Fibroblast of lung (primary cell): ENCODE results near the gene PIK3R4. TPM values are rescaled to one million over a fixed set of nuclear protein-coding genes. Genes with fewer than 3 reads are reported as not detected.

Experiments
- DNase-seq, 2 donors: peaks; one replicate each; pipeline versions ENCODE4 v3.0.0 to v3.0.0-alpha.2; 2010; ENCODE audit warnings: low read depth in 2 of 2
- H2AFZ ChIP-seq: 2 replicates; pipeline ENCODE4 v1.5.1; 2012; ENCODE audit warnings: low read length, control low read depth, inconsistent platforms
- H3K27ac ChIP-seq: 2 replicates; pipeline ENCODE4 v1.5.1; 2011; ENCODE audit warnings: low read length, control low read depth; ENCODE audit not compliant: insufficient read depth
- H3K27me3 ChIP-seq: 2 replicates; pipeline ENCODE4 v1.5.1; 2011; ENCODE audit warnings: mild to moderate bottlenecking, low read length; ENCODE audit not compliant: control insufficient read depth, insufficient read depth
- H3K36me3 ChIP-seq: 2 replicates; pipeline ENCODE4 v1.5.1; 2011; ENCODE audit warnings: low read length; ENCODE audit not compliant: control insufficient read depth, insufficient read depth
- H3K4me1 ChIP-seq: 2 replicates; pipeline ENCODE4 v1.5.1; 2011; ENCODE audit warnings: low read length; ENCODE audit not compliant: control insufficient read depth, insufficient read depth; ENCODE audit errors: extremely low read depth
- H3K4me2 ChIP-seq: 2 replicates; pipeline ENCODE4 v1.5.1; 2011; ENCODE audit warnings: low read length, control low read depth; ENCODE audit not compliant: insufficient read depth; ENCODE audit errors: extremely low read depth
- H3K4me3 ChIP-seq, 4 experiments: fragments of 200-600 bp in 1 of 4; sonication (generic) in 1 of 4; replicated peaks in 1 of 4; 2 replicates each; pipeline ENCODE4 v1.5.1; 2011 to 2016; ENCODE audit warnings: low read length in 4 of 4, low read depth in 3 of 4, mild to moderate bottlenecking in 3 of 4, control low read depth in 2 of 4, inconsistent platforms in 1 of 4, mixed read lengths in 1 of 4; ENCODE audit not compliant: insufficient read depth in 1 of 4; ENCODE audit errors: control extremely low read depth in 1 of 4
- H3K79me2 ChIP-seq: 2 replicates; pipeline ENCODE4 v1.5.1; 2012; ENCODE audit warnings: mild to moderate bottlenecking, low read length, inconsistent platforms; ENCODE audit not compliant: control insufficient read depth, insufficient read depth
- H3K9ac ChIP-seq: 2 replicates; pipeline ENCODE4 v1.5.1; 2011; ENCODE audit warnings: mild to moderate bottlenecking, low read length, control low read depth; ENCODE audit not compliant: insufficient read depth
- H3K9me3 ChIP-seq: 2 replicates; pipeline ENCODE4 v1.5.1; 2012; ENCODE audit warnings: low read depth, low read length; ENCODE audit not compliant: control insufficient read depth, insufficient read depth
- H4K20me1 ChIP-seq: 2 replicates; pipeline ENCODE4 v1.5.1; 2011; ENCODE audit warnings: low read length; ENCODE audit not compliant: control insufficient read depth, insufficient read depth; ENCODE audit errors: extremely low read depth
- EZH2 ChIP-seq: IDR thresholded peaks from 2 replicates; pipeline ENCODE4 v1.5.1; 2012; ENCODE audit warnings: low read length, control low read depth, mild to moderate bottlenecking; ENCODE audit errors: missing control alignments
- polyA plus RNA-seq, 2 donors: library from polyadenylated mRNA; depleted of rRNA in 1 of 2; stranded (reverse) in 1 of 2; unstranded in 1 of 2; fragments of >200 nt; gene quantifications; 2 replicates each; pipeline ENCODE4 v1.2.1, GENCODE V29; 2011 to 2012; ENCODE audit warnings: missing spikeins in 1 of 2
- total RNA-seq: library from RNA; depleted of rRNA; stranded (reverse); fragments of >200 nt; gene quantifications from 2 replicates; pipeline ENCODE4 v1.2.1, GENCODE V29; 2014
- TF ChIP-seq, protein P1 (sequence below), 2 donors: IDR thresholded peaks in 1 of 2; conservative IDR thresholded peaks in 1 of 2; 1 replicate in 1 of 2; 2 replicates in 1 of 2; pipeline ENCODE4 v1.5.1; 2011 to 2012; ENCODE audit warnings: low read length in 2 of 2, control low read depth in 1 of 2, inconsistent platforms in 1 of 2, low read depth in 1 of 2, mild to moderate bottlenecking in 1 of 2

PIK3R4 gene
- total and polyA plus RNA-seq, 2 donors (not counting 1 experiment from before 2014, with no cell fraction given): 33.4 to 44.6 TPM

DNA sequence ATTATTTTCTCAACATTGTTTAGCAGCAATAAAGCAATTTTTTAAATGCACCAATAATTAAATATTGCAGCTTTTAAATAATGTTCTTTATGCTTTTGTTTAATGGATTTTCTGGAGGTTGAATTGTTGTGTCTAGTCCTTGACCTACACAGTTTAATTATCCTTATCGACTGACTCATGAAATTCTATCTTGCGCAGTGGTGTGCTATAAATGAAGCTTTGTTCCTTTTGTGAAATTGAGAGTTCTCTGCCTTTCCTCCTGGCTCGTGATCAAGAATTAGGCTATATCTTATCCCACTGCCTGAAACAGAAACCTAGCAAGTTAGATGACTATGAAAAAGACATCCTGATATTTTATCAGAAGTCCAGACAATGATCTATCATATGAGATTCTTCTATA lies 37.0 kb upstream of the PIK3R4 start:
- H3K9ac ChIP-seq: no peak overlapping the region
- no peaks in the 10 kb centered on the region for H3K27me3 ChIP-seq
- peak in 1 of 2 donors; percentile 49 for DNase-seq
- no peak overlapping the region for H2AFZ ChIP-seq
- no peaks in the 10 kb centered on the region for H4K20me1 ChIP-seq
- no peaks in the 10 kb centered on the region for H3K4me1 ChIP-seq
- TF ChIP-seq, protein P1, sequence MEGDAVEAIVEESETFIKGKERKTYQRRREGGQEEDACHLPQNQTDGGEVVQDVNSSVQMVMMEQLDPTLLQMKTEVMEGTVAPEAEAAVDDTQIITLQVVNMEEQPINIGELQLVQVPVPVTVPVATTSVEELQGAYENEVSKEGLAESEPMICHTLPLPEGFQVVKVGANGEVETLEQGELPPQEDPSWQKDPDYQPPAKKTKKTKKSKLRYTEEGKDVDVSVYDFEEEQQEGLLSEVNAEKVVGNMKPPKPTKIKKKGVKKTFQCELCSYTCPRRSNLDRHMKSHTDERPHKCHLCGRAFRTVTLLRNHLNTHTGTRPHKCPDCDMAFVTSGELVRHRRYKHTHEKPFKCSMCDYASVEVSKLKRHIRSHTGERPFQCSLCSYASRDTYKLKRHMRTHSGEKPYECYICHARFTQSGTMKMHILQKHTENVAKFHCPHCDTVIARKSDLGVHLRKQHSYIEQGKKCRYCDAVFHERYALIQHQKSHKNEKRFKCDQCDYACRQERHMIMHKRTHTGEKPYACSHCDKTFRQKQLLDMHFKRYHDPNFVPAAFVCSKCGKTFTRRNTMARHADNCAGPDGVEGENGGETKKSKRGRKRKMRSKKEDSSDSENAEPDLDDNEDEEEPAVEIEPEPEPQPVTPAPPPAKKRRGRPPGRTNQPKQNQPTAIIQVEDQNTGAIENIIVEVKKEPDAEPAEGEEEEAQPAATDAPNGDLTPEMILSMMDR (conservative IDR thresholded peaks at IDR 0.05 in 1 of 2, IDR thresholded peaks at IDR 0.05 in 1 of 2; ENCODE audit: low read depth in 1 of 2, low read length in 2 of 2): no peak
- no peak for TF ChIP-seq EZH2
- H3K4me2 ChIP-seq: no peak overlapping the region
- no peak overlapping the region for H3K4me3 ChIP-seq
- no peaks in the 10 kb centered on the region for H3K79me2 ChIP-seq
- H3K9me3 ChIP-seq: no peaks in the 10 kb centered on the region
- no peak overlapping the region for H3K27ac ChIP-seq
- H3K36me3 ChIP-seq: no peaks in the 10 kb centered on the region

DNA sequence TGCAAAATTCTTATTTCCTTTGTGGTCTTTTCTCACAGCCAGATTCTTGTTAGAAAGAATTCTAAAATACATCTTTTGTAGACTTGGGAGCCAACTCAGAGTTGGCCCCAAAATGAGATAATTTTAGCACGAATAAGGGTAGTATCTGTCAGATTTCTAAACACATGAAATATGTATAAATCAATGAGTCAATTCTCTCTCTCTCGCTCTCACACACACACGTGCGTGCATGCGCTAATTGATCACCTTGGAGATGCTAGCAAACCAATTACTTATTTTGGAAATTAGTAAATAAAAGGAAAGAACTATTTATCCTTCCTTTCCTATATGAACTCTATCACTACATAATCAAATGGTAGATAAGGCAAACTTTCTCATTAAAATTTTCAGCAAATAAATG lies 32.9 kb upstream of the PIK3R4 start:
- no peak overlapping the region for H3K27ac ChIP-seq
- H3K9me3 ChIP-seq: no peaks in the 10 kb centered on the region
- no peak overlapping the region for H3K4me2 ChIP-seq
- DNase-seq: no peak
- H2AFZ ChIP-seq: no peak overlapping the region
- H3K9ac ChIP-seq: no peak overlapping the region
- H3K4me1 ChIP-seq: no peaks in the 10 kb centered on the region
- H4K20me1 ChIP-seq: no peaks in the 10 kb centered on the region
- H3K79me2 ChIP-seq: no peaks in the 10 kb centered on the region
- TF ChIP-seq EZH2: no peak
- TF ChIP-seq, protein P1 (conservative IDR thresholded peaks at IDR 0.05 in 1 of 2, IDR thresholded peaks at IDR 0.05 in 1 of 2; ENCODE audit: low read depth in 1 of 2, low read length in 2 of 2): no peak
- H3K4me3 ChIP-seq: no peak overlapping the region
- H3K27me3 ChIP-seq: no peaks in the 10 kb centered on the region
- no peaks in the 10 kb centered on the region for H3K36me3 ChIP-seq

DNA sequence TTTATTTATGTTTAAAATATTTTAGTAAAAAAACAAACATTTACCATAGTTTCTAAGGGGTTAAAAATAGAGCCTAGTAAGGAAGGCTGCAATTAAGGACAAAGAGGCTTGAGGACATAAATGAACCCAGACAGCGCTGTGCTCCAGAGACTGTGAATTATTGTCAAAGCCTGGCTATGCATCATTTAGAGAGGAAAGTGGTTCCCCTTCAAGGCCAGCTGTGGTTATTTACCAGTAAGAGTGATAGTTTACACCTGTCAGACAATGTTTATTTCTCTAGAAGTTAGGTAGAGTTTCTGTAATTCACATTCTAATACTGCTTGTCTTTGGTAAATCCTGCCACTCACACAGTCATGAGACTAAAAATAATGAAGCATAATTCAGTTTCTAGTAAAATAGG lies 32.4 kb upstream of the PIK3R4 start:
- no peak for DNase-seq
- no peaks in the 10 kb centered on the region for H4K20me1 ChIP-seq
- H3K27me3 ChIP-seq: no peaks in the 10 kb centered on the region
- H3K4me2 ChIP-seq: no peak overlapping the region
- no peak overlapping the region for H3K4me3 ChIP-seq
- H3K9ac ChIP-seq: no peak overlapping the region
- H2AFZ ChIP-seq: no peak overlapping the region
- H3K9me3 ChIP-seq: no peaks in the 10 kb centered on the region
- no peak for TF ChIP-seq EZH2
- TF ChIP-seq, protein P1 (conservative IDR thresholded peaks at IDR 0.05 in 1 of 2, IDR thresholded peaks at IDR 0.05 in 1 of 2; ENCODE audit: low read depth in 1 of 2, low read length in 2 of 2): no peak
- no peaks in the 10 kb centered on the region for H3K79me2 ChIP-seq
- H3K27ac ChIP-seq: no peak overlapping the region
- H3K4me1 ChIP-seq: no peaks in the 10 kb centered on the region
- no peaks in the 10 kb centered on the region for H3K36me3 ChIP-seq
